Right renal cortex interstitium (tissue), 3 donors: ENCODE measurements around the gene MAP3K14. TPM values are rescaled to one million over a fixed set of nuclear protein-coding genes. Genes with fewer than 3 reads are reported as not detected.
A peak's percentile ranks its signal among the peaks of the same experiment; 100 is the strongest.
"Not testable (repeated sequence)": the region's sequence is repeated elsewhere in the genome, so short reads cannot be mapped to it uniquely, and the experiment has no call there.

Experiments used
- DNase-seq, 3 donors: peaks; one replicate each; pipeline ENCODE4 v3.0.0-alpha.2; 2013; ENCODE audit warnings: low read depth in 3 of 3, low spot score in 2 of 3
- polyA plus RNA-seq, 3 donors: library from polyadenylated mRNA; unstranded; fragments of 120-200 nt; gene quantifications; one replicate each; pipeline ENCODE4 v1.2.1, GENCODE V29; 2013; ENCODE audit not compliant: insufficient read length in 3 of 3

MAP3K14 gene
- polyA plus RNA-seq = 1 to 10 TPM; 4.3 to 5.4 (median 4.9) TPM

DNA sequence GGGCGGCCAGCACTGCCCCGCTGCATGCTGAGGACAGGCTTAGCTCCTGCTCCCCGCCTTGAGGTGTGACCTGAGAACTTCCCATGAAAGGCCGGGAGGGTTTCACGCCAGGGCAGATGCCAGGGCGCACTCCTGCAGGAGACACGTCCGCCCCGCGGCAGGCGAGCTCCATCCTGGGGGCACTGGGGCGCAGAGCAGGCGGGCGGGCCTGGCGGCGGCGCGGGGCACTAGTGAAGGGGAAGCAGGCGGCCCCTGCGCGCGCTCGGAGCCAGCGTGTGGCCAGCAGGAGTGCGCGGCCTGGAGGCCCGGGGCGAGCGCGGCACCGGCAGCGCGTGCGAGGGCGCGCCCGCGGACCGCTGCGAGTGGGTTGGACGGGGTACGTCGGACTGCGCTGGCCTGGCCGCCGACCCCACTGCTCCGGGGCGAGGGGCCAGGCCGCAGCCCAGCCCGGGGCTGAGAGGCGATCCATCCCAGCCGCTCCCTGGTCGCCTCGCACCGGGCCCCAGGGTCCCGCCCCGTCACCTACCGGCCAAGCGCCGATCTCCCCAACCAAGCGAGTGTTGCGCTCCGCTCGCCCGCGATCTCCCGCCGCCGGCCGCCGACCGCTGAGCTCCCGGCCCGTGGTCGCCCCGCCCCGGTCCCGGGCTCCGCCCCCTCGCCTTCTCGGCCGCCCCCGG, at the start of gene MAP3K14:
MAP3K14 (minus strand) TSS at position 587 of the 677 bp plus-strand sequence. CDS start 26,275 bp downstream, outside the sequence.
- peak in 1 of 3 donors; percentile 49 for DNase-seq

DNA sequence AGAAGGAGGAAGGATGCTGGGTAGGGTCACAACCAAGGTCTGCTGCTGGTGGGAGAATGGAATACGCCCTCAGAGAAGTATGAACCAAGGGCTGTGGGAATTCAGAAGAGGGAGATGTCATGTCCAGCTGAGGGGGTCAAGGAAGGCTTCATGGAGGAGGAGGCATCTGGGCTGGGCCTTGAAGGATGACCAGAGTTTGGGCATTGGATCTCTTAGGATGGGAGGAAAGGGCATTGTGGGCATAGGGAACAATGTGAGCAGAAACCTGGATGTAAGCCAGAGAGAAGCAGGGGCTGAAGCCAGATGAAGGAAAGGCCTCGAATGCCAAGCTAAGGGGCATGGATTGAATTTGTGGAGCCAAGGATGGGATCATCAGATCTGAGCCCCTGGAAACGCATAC, 49.2 kb upstream of the MAP3K14 start:
- DNase-seq = no peak

GRCh38 chr17:45364531-45365390, 47.9 kb upstream of the MAP3K14 start:
- no peak for DNase-seq

DNA sequence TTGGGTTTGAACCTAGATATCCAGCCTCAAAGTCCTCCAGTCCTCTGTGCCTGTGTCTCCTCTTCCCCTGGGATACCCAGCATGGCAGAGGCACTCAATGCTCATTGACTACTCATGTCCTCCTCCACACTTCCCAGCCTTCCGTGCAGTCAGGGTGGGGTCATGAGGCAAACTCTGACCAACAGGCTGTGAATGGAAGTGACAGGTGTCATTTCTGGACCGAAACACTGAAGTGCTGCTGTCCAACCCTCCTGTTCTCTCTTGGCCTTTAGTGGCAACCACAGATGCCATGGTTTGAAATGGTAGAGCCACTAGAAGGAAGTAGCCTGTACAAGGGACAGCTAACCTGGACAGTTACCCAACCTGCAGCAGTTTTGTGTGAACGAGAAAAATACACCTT, 46.7 kb upstream of the MAP3K14 start:
- no peak for DNase-seq

DNA sequence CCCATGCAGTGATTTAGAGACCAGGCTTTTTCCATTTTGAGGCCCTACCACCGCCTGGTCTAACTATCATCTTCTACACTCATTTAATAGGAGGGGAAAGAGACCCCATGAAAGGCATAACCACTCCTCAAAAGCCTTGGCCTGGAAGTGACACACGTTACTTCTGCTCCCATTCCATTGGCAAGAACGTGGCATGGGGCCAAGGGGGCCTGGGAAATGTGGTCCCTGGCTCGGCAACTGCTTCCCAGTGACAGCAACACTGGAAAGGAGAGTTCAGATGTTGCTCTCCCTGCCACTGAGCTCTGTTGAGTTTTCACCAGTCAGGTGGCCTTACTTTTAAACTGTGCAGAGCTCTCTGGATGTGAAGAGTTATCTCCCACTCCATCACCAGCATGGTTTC, 45.2 kb upstream of the MAP3K14 start:
- no peak for DNase-seq

DNA sequence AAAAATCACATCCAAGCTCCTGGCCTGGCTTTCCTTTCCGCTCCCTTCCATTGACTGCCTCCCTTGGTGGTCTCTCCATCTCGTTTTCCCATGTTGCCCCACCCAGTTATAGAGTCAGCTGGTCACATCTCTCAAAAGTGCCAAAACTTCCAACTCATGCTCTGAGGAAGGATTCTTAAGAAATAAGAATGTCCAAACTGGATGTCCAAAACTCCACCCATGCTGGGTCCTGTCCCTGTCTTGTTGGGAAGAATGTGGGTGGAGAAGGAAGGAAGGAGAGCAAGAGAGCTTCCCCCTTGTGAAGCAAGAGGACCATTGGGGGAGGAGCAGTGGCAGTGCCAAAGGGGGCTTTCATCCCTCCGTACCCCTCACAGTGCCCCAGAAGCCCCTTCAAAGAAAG, 44.6 kb upstream of the MAP3K14 start:
- no peak for DNase-seq

DNA sequence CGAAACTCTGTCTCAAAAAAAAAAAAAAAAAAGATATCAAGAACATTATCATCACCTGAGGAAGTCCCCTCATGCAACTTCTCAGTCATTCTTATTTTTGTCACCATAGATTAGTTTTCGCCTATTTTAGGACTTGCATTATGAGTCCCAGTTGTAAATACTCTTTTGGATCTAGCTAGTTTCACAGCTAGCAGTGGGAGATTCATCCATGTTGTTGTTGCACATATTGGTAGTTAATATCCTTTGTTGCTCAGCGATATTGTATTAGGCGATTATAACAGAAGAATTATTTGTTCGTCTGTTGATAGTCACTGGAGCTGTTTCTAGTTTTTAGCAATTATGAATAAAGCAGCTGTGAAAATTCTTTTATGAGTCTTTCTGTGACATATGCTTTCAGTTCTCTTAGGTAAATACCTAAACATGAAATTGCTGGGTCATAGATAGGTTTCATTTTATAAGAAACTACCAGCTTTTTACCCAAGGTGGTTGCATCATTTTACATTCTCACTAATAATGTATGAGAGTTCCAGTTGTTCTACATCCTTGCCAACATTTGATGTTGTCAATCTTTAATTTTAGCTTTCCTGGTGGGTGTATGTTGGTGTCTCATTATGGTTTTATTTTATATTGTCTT, 40.7 kb upstream of the MAP3K14 start:
- no peak for DNase-seq

GRCh38 chr17:45355087-45355486, 38.3 kb upstream of the MAP3K14 start:
- no peak for DNase-seq

DNA sequence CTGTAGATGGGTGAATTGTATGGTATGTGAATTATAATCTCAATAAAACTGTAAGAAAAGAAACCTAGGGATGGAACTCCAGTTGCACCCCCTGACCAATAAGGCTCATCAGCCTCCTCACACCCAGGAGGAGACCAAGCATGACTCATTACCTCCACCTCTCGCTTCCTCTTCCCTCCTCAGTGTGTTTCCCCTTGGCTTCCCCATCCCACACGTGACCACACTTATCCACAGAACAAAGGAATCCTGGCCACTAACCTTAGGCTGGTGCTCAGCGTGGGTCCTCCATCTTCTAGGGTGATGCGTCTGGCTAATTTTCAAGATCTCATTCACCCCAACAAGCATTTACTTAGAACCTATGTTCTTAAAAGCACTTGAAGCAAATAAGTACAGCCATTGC, 36.2 kb upstream of the MAP3K14 start:
- DNase-seq = no peak

DNA sequence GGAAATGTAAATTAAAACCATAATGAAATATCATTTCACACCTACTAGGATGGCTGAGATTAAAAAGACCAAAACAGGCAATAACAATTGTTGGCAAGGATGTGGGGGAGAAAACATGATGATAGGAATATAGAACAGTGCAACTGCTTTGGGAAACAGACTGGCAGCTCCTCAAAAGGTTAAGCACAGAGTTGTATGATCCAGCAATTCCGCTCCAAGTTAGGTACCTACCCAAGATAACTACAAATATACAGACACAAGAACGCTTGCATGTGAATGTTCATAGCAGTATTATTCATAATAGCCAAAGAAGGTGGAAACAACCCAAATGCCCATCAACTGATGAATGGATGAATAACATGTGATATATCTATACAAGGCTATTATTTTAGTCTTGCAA, 35.0 kb upstream of the MAP3K14 start:
- no peak for DNase-seq

- no peak for DNase-seq
Observed at GRCh38 chr17:45347444-45347843, 30.6 kb upstream of the MAP3K14 start.

DNA sequence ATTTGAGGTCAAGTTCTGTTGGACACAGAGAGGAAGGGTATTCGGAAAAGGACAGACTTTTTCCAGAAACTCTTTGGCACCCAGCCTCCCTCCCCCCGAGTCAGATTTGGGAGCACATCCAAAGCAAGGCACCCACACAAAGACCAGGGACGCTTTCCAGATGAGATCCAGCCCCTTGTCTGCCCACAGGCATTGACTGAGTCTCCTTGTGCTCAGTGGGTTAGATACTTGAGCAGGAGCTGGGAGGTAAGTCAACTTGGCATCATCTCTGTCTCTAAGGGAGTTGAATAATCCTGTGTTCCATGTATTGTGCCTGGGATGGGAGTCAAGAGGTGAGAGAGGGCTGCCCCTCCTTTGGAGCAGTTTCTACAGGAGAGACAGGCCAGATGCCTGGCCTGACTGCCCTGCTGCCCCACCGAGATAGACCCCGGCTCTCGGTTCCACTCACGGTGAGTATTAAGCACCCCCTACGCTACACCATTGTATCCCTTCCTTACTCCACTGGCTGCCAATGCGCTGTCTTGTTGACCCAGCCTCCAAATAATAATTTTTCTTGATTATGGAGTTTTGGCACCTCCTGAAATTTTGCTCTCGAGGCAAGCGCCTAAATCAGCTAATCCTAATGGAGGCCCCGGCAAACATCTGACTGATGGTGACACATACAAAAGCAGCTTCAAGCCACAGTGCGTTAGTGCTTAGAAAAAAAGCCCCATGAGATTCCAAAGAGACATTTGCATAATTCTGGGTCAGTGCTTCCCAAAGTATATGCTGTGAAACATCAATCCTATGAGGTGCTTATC, 29.6 kb upstream of the MAP3K14 start:
- DNase-seq = no peak

DNA sequence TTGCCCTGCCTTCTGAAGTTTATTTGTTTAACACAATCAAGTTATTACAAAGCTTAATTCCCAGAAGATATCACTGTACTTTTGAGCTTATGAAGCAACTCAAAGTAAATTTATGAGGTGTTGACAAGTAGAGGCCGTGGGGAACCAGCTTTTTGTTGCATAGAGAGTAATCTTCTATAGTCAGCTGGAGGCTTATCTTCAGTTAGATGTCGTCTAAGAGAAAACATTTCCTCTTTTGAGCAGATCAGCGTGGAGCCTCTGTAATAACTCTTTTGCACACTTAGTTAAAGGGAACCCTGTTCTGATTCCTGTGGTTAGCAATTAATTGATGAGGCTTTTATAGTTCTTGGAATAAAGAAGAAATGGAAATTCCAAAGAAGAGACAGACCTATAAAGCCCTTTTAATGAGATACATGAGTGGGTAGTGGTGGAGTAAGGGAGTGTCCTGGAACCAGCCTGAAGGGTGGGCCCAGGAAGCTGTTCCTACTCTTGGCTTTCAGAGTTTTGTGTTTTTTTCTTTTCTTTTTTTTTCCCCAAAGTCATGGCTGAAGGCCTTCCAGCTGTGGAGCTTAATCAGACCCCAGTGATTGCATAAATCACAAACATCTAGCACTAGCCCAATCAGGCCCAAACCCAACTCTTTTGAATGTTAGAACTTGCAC, 28.9 kb upstream of the MAP3K14 start:
- DNase-seq = peak in 1 of 3 donors; percentile 32

DNA sequence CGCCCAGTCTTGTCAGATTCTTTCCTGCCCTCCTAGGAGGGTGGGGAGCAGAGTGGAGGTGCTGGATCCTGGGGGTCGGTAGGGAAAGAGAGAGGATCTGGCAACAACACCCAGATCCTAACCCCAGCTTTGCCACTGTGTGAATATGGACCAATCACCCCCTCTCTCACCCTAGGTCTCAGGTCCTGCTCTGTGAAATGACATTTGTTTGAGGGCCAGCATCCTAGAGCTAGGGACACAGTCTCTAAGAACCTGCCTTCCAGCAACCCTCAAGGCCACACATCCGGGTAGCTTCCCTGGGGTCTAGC, 28.4 kb upstream of the MAP3K14 start:
- DNase-seq = no peak

DNA sequence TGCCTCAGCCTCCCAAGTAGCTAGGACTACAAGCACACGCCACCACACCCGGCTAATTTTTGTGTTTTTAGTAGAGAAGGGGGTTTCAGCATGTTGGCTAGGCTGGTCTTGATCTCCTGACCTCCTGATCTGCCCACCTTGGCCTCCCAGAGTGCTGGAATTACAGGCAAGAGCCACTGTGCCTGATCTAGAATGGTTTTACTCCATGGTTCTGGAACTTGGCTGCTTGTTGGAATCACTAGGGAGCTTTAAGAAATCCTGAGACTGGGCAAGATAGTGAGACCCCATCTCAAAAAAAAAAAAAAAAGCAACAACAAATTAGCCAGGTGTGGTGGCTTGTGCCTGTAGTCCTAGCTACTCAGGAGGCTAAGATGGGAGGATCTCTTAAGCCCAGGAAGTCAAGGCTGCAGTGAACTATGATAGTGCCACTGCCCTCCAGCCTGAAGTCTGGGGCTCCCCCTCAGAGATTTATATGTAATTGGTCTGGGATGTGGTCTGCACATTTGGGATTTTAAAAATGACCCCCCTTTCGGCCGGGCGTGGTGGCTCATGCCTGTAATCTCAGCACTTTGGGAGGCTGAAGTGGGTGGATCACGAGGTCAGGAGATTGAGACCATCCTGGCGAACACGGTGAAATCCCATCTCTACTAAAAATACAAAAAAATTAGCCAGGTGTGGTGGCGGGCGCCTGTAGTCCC, 27.3 kb upstream of the MAP3K14 start:
- not testable (repeated sequence) for DNase-seq

DNA sequence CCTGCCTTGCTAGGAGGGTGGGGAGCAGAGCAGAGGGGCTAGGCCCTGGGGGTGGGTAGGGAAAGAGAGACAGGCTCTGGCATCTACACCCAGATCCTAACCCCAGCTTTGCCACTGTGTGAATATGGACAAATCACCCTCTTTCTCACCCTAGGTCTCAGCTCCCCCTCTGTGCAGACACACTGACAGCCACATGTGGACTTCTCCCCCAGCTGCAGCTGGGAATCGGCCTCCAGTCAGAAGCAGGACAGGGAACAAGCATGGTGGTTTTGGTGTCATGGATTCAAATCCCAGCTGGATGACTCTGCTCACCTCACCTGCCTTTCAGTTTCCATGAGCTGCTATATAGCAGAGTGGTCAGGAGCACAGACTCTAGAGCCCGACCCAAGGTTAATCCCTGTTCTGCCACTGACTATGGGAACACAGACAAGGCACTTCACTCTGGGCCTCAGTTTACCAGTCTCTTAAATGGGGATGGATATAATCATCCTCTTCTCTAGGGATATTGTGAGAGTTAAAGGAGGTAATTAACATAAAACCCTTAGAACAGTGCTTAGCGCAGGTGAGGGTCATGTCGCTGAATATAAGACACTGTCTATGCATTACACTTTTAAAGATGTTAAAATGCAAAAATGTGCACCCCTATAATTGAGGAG, 26.2 kb upstream of the MAP3K14 start:
- DNase-seq = no peak

DNA sequence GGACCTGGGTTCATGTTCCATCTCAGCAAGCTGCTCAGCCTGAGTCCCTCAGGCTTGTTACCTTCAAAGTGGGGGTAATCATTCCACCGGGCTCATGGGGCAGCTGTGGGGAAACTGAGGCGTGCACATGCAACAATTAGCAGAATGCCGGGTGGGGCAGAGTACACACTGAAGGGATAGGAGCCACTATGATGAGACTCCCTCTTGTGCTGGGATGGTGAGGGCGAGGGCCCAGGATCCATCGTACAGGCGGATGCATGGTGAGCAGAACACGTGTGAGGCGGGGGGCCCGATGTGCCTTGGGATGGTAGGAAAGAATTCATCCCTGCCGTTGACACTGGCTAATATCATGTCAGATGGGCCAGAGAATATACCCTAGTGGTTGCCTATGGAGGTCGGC, 25.5 kb upstream of the MAP3K14 start:
- no peak for DNase-seq

DNA sequence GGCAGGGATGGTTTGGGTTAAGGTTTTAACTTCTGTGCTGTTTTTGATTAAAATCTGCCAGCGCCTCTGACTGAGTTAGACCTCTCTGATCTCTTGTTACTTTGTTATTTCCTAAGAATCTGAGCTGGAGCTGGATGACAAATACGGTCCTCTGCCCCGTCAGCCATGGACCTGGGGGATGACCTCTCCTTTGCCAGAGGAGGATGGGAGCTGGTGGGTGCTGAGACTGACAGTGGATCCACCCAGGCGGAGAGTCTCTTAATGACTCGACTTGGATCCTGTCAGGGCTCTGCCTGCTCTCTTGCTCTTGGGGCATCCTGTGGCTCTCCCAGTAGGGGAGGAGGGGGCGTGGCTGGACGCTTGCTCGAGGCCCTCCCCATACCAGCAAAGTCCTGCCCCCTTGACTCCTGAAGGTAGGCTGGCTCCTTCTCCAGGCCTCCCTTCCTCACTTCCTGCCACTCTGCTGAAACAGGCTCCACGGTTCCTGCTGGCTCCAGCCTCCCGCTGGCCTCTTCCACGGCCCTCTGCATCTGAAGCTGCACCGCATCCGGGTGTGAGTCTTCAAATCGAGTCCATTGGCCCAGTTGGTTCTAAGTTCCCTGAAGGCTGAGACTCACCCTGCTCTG, 24.8 kb upstream of the MAP3K14 start:
- DNase-seq = no peak
